Right cardiac atrium (tissue), 5 donors: Measurements from ENCODE around the gene CCND2. TPM values are rescaled to one million over a fixed set of nuclear protein-coding genes. Genes with fewer than 3 reads are reported as not detected.

Experiments
- ATAC-seq, 2 donors: fragments of 200-7000 bp; cut with Tn5 transposase; one replicate each; pipeline versions ENCODE4 v1.8.0 to v1.9.1; 2020; ENCODE audit warnings: moderate library complexity in 2 of 2, mild to moderate bottlenecking in 1 of 2
- DNase-seq, 3 donors: peaks; one replicate each; pipeline ENCODE4 v3.0.0-alpha.2; 2020
- H3K27ac ChIP-seq: one replicate; pipeline ENCODE4 v1.5.1; 2013; ENCODE audit warnings: mild to moderate bottlenecking, low read length, control low read depth, moderate library complexity
- H3K27me3 ChIP-seq: one replicate; pipeline ENCODE4 v1.6.1; 2013; ENCODE audit not compliant: control insufficient read depth, insufficient read depth
- H3K4me1 ChIP-seq: one replicate; pipeline ENCODE4 v1.6.1; 2013; ENCODE audit warnings: low read length; ENCODE audit not compliant: control insufficient read depth, insufficient read depth
- H3K4me3 ChIP-seq: one replicate; pipeline ENCODE4 v1.5.1; 2013; ENCODE audit warnings: low read length, control low read depth
- H3K9me3 ChIP-seq: one replicate; pipeline ENCODE4 v1.6.1; 2013; ENCODE audit warnings: low read length; ENCODE audit not compliant: control insufficient read depth
- WGBS: extraction: QIAGEN DNeasy Blood & Tissue Kit; methylation state at CpG from one replicate; pipeline ENCODE4 v1.1.7; 2013; 5-methylcytosine and 5-hydroxymethylcytosine counted together
- intact Hi-C, 4 donors: fragments of 100-400 bp; cut with DNase I; formaldehyde crosslinking; loops; one replicate each; pipeline versions ENCODE4 v1.11.0 to v1.14.0; 2022 to 2023
- long read RNA-seq, 4 donors: library from polyadenylated mRNA; unstranded; transcript quantifications; one replicate each; pipeline ENCODE4 v2.0.0, GENCODE V29; 2020 to 2021
- polyA plus RNA-seq: library from polyadenylated mRNA; stranded (reverse); fragments of 200-250 nt; gene quantifications from one replicate; pipeline ENCODE4 v1.2.3, GENCODE V29; 2013
- total RNA-seq, 4 donors: library from RNA; stranded (reverse); fragmentation: NEBNext Ultra II Directional; extraction: Animal tissue kit (Norgen Biotek cat#: 25700); gene quantifications; one replicate each; pipeline ENCODE4 v1.2.1, GENCODE V29; 2021
- donor health status: healthy with polysubstance abuse.
- donor health status: DM: no; HTN: yes; CAD: no.
- donor health status: DM: no; HTN: no; CAD: no.
- donor health status: DM: no; HTN: yes; CAD: no; lungs with severe emphysema.
- donor health status: DM: yes; HTN: yes; CAD: no.

CCND2 gene
- total RNA-seq (100 to 1,000 TPM; 200 to 255 (median 218) TPM), polyA plus RNA-seq (44.3 TPM)
- long read RNA-seq, donor 1, full-length matches to known transcripts: 189 of 284 reads
- long read RNA-seq, donor 1, partial matches to known transcripts: 90 of 284 reads
- long read RNA-seq, donor 1, other reads (novel, unspliced or antisense): 5 of 284 reads
- long read RNA-seq, donor 2, full-length matches to known transcripts: 65 of 93 reads
- long read RNA-seq, donor 2, partial matches to known transcripts: 28 of 93 reads
- long read RNA-seq, donor 2, other reads (novel, unspliced or antisense): 0 of 93 reads
- long read RNA-seq, donor 3, full-length matches to known transcripts: 110 of 375 reads
- long read RNA-seq, donor 3, partial matches to known transcripts: 257 of 375 reads
- long read RNA-seq, donor 3, other reads (novel, unspliced or antisense): 8 of 375 reads
- long read RNA-seq, donor 4, full-length matches to known transcripts: 106 of 147 reads
- long read RNA-seq, donor 4, partial matches to known transcripts: 41 of 147 reads
- long read RNA-seq, donor 4, other reads (novel, unspliced or antisense): 0 of 147 reads

- Histone ChIP-seq H3K4me1 (peaks cover 4% of the 10 kb centered on the region), H3K27me3 (no peaks in the 10 kb centered on the region), H3K4me3 (peak within 1 kb of the TSS; percentile 88), H3K9me3 (no peaks in the 10 kb centered on the region), H3K27ac (peak within 1 kb of the TSS; percentile 90)
- ATAC-seq (peak; percentile 78 to 84), DNase-seq (peak; percentile 91 to 95 (median 95))
- under 1% methylated on average over 52 of the region's 52 CpGs for WGBS
- intact Hi-C loops: loop anchor here (10.0 kb wide), 4 partner anchors 159 to 279 kb away; no protein-coding TSS in a partner anchor
These were observed at the start of gene CCND2 for GRCh38 chr12:4273652-4274395. CCND2 (plus strand) TSS chr12:4273762; CDS start chr12:4274041, 279 bp downstream.

- no peak for DNase-seq
- no peaks in the 10 kb centered on the region for H3K27me3 ChIP-seq
- 68% methylated on average over 15 of the region's 15 CpGs for WGBS
- no peaks in the 10 kb centered on the region for H3K9me3 ChIP-seq
- no peak overlapping the region for H3K27ac ChIP-seq
- no peak overlapping the region for H3K4me3 ChIP-seq
- no peak for ATAC-seq
- intact Hi-C loops: no loop called here
- no peaks in the 10 kb centered on the region for H3K4me1 ChIP-seq
These were observed 49.2 kb upstream of the CCND2 start for GRCh38 chr12:4224206-4224889.

GRCh38 chr12:4225571-4225970 is 48.0 kb upstream of the CCND2 start:
- Histone ChIP-seq H3K4me3 (no peak overlapping the region), H3K27ac (no peak overlapping the region), H3K9me3 (no peaks in the 10 kb centered on the region), H3K27me3 (no peaks in the 10 kb centered on the region), H3K4me1 (no peaks in the 10 kb centered on the region)
- ATAC-seq (no peak), DNase-seq (no peak)
- 77% methylated on average over 3 of the region's 3 CpGs for WGBS
- intact Hi-C loops: no loop called here

- WGBS: 70% methylated on average over 5 of the region's 5 CpGs
- H3K27ac ChIP-seq: no peak overlapping the region
These were observed 46.5 kb upstream of the CCND2 start for GRCh38 chr12:4227046-4227445.

GRCh38 chr12:4228122-4228580 is 45.4 kb upstream of the CCND2 start:
- 81% methylated on average over 18 of the region's 18 CpGs for WGBS
- no peak for DNase-seq
- H3K27ac ChIP-seq: no peak overlapping the region
- no peak overlapping the region for H3K4me3 ChIP-seq
- H3K4me1 ChIP-seq: no peaks in the 10 kb centered on the region
- intact Hi-C loops: no loop called here
- H3K9me3 ChIP-seq: no peaks in the 10 kb centered on the region
- H3K27me3 ChIP-seq: no peaks in the 10 kb centered on the region
- no peak for ATAC-seq

More at GRCh38 chr12:4227046-4227445, 46.5 kb upstream of the CCND2 start:
- ATAC-seq (no peak), DNase-seq (no peak)
- no peak overlapping the region for H3K4me3 ChIP-seq
- H3K9me3 ChIP-seq: no peaks in the 10 kb centered on the region
- H3K27me3 ChIP-seq: no peaks in the 10 kb centered on the region
- intact Hi-C loops: no loop called here
- no peaks in the 10 kb centered on the region for H3K4me1 ChIP-seq

GRCh38 chr12:4230526-4230925 is 43.0 kb upstream of the CCND2 start:
- no peaks in the 10 kb centered on the region for H3K9me3 ChIP-seq
- H3K4me1 ChIP-seq: no peaks in the 10 kb centered on the region
- H3K27me3 ChIP-seq: peaks cover 2% of the 10 kb centered on the region
- no peak for ATAC-seq
- intact Hi-C loops: no loop called here
- WGBS: 71% methylated on average over 6 of the region's 6 CpGs
- no peak for DNase-seq
- no peak overlapping the region for H3K27ac ChIP-seq
- no peak overlapping the region for H3K4me3 ChIP-seq

- no peaks in the 10 kb centered on the region for H3K9me3 ChIP-seq
- peaks cover 2% of the 10 kb centered on the region for H3K27me3 ChIP-seq
- 80% methylated on average over 2 of the region's 2 CpGs for WGBS
- H3K4me1 ChIP-seq: no peaks in the 10 kb centered on the region
- intact Hi-C loops: no loop called here
- no peak for DNase-seq
- no peak overlapping the region for H3K27ac ChIP-seq
- H3K4me3 ChIP-seq: no peak overlapping the region
- ATAC-seq: no peak
These were observed 35.0 kb upstream of the CCND2 start for GRCh38 chr12:4238577-4238976.

GRCh38 chr12:4239746-4240145 is 33.8 kb upstream of the CCND2 start:
- Histone ChIP-seq H3K27me3 (peaks cover 2% of the 10 kb centered on the region), H3K9me3 (no peaks in the 10 kb centered on the region), H3K4me1 (no peaks in the 10 kb centered on the region), H3K27ac (no peak overlapping the region), H3K4me3 (no peak overlapping the region)
- intact Hi-C loops: no loop called here
- no peak for ATAC-seq
- DNase-seq: no peak
- WGBS: 93% methylated on average over 4 of the region's 4 CpGs

- Histone ChIP-seq H3K4me1 (no peaks in the 10 kb centered on the region), H3K27ac (no peak overlapping the region), H3K9me3 (no peaks in the 10 kb centered on the region), H3K27me3 (no peaks in the 10 kb centered on the region), H3K4me3 (no peak overlapping the region)
- ATAC-seq (no peak), DNase-seq (no peak)
- whole genome bisulfite sequencing: 77% methylated on average over 5 of the region's 5 CpGs
- intact Hi-C loops: no loop called here
These were observed 33.3 kb upstream of the CCND2 start for GRCh38 chr12:4240161-4240783.

GRCh38 chr12:4240981-4241380 is 32.6 kb upstream of the CCND2 start:
- no peaks in the 10 kb centered on the region for H3K4me1 ChIP-seq
- no peaks in the 10 kb centered on the region for H3K27me3 ChIP-seq
- no peak overlapping the region for H3K27ac ChIP-seq
- intact Hi-C loops: no loop called here
- 81% methylated on average over 5 of the region's 5 CpGs for WGBS
- H3K9me3 ChIP-seq: no peaks in the 10 kb centered on the region
- no peak overlapping the region for H3K4me3 ChIP-seq
- ATAC-seq: no peak
- no peak for DNase-seq
